NCI-H748 treated with DMSO at 0.1 percent for 48 hours (cell line): ENCODE results near the gene GPR39.

Experiments used
- DNase-seq: peaks from one replicate; lab custom pipeline; 2025; lab: John Stamatoyannopoulos, UW

The GPR39 gene

DNA sequence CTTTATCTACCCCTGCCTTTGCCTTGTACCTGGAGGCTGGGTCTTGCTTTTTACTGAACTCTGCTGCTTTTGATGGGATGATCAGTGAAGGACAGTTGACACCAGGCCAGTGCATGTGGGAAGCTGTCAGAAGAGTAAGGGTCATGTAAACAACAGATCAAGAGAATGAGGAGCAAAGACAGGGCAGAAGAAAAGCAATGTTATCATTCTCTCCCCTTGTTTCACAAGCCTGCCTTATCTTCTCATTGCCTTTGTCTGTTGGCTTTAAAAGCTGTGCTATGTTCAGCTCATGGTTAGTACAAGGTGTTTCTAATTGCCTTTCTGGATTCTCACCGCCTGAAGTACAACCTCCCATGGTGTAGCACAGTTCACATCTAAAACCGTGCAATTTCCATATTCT, 225.8 kb downstream of the GPR39 start:
- DNase-seq = no peak

DNA sequence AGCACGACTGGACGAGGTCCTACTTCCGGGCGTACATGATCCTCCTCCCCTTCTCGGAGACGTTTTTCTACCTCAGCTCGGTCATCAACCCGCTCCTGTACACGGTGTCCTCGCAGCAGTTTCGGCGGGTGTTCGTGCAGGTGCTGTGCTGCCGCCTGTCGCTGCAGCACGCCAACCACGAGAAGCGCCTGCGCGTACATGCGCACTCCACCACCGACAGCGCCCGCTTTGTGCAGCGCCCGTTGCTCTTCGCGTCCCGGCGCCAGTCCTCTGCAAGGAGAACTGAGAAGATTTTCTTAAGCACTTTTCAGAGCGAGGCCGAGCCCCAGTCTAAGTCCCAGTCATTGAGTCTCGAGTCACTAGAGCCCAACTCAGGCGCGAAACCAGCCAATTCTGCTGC, 228.6 kb downstream of the GPR39 start:
- DNase-seq = no peak

DNA sequence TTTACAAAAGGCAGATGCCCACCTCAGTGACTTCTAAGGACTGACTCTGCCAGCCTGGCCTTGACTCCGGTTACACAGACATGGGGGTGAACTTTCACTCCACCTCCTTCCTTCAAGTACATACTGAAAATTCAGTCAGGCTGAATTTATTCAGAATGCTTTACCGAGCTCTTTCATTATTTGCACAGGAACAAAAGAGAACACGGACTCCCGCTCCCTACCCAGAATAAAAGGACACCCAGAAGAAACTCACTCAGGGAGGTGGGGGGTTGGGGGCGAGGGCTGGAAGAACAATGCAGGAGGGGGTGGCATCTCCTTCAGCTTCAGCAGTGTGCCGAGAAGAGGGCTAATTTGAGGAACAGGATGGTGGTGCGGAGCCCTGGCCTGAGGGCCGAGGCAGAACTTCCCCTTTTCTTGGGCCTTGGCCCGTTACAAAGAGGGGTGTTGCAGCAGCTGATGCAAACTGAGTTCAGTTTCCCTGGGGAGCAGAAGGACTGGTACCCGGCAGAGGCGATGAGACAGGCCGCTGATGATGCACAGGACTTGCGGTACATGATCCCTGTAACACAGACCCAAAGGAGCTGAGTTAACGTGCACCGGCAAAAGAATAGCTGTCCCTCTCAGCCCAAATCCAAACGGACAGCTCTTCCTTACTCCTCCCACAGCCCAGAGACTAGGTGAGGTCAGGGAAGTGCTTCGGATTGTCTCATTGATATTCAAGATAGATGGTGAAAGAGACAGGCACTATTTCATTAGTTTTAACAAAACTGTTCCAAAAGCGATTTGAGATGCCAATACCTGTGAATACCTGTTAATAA, 229.3 kb downstream of the GPR39 start:
- DNase-seq = no peak

GRCh38 chr2:132646540-132647108, 230.0 kb downstream of the GPR39 start:
- no peak for DNase-seq

GRCh38 chr2:132651115-132652045, 234.8 kb downstream of the GPR39 start:
- peak; percentile 30 for DNase-seq

- no peak for DNase-seq
Measured at GRCh38 chr2:132652474-132652873, 235.9 kb downstream of the GPR39 start.

GRCh38 chr2:132654335-132654734, 237.7 kb downstream of the GPR39 start:
- DNase-seq = no peak

DNA sequence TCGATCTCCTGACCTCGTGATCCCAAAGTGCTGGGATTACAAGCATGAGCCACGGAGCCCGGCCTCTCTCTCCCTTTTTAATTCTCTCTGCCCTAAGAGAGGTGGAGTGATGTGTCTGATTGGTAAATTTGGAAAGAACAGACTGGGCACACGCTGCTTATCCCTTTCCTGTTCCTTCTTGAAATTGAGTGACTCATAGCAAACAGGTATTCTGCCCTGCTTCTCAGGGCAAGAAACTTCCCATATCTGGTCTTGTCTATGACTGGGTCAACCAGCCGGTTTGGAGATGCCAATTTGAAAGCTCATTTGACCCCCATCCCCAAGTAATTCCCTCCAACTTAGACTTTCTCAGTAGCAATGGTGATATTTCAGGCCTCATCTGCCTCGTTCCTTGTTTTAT, 238.4 kb downstream of the GPR39 start:
- no peak for DNase-seq

GRCh38 chr2:132656266-132656975, 239.8 kb downstream of the GPR39 start:
- DNase-seq = no peak

DNA sequence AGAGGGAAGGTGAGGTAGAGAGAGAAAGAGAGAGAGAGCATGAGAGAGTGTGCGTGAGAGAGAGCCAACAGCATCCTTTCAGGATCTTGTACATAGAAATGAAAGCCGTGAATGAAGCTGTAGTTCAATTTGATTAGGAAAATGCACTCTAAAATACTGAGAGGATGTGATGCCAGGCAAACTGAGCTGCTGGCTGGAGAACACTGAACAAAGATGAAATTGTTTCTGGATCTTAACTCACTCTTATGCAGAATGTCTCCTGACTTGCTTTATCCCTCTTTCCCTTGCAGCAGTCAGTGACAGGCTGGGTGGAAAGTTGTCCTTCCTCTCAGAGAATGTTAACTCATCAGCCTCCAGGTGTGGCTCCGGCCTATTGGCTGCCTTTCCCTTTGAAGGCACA, 242.7 kb downstream of the GPR39 start:
- DNase-seq = no peak

- no peak for DNase-seq
Measured at GRCh38 chr2:132662732-132663131, 246.1 kb downstream of the GPR39 start.

DNA sequence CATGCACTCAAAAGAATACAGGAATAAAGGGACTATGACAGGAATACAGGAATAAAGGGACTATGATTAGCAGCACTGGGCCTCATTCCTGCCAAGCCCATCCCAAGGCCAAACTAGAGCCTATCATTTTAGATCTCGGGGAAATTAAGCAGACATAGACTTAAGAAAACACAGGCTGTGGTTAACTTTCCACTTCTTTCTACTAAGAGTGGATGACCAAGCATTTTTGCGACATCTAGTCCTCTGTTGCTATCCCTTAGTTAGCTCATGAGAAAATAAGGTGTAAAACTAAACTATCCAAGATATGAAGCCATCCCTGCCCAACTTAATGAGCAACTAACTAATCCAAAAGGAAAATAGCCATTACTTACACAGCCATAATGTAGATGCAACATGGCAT, 247.5 kb downstream of the GPR39 start:
- DNase-seq = no peak

DNA sequence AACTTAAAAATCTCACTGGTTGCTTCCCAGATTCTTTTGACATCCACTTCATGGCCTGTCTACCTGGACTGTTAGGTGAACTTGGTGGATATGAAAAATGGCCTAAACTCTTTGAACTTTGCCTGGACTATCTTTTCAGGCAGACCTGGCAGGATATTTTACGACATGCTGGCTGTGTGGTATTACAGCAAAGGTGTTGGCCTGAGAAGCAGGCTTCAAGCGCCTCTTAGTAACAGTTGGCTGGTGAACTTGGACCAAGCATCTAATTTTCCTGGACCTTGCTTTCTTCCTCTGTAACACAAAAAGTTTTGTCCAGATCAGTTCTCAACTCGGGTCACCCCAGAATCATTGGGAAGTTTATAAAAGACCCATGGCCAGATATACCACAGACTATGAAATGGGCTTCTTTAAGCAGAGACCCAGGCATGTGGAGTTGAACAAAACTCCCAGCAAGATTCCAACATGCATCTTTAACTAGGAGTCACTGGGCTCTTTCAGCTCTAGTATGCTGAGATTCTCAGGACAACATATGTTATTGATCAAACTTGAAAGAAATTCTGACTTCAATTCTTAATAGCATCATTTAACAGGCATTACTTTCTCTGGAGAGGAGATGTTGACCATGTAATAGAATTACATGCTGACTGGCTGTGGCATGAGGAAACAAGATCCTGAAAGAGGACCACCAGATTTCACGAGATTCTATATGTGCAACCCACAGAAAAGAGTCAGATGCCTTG, 249.0 kb downstream of the GPR39 start:
- no peak for DNase-seq

- no peak for DNase-seq
Measured at GRCh38 chr2:132667706-132668105, 251.1 kb downstream of the GPR39 start.

DNA sequence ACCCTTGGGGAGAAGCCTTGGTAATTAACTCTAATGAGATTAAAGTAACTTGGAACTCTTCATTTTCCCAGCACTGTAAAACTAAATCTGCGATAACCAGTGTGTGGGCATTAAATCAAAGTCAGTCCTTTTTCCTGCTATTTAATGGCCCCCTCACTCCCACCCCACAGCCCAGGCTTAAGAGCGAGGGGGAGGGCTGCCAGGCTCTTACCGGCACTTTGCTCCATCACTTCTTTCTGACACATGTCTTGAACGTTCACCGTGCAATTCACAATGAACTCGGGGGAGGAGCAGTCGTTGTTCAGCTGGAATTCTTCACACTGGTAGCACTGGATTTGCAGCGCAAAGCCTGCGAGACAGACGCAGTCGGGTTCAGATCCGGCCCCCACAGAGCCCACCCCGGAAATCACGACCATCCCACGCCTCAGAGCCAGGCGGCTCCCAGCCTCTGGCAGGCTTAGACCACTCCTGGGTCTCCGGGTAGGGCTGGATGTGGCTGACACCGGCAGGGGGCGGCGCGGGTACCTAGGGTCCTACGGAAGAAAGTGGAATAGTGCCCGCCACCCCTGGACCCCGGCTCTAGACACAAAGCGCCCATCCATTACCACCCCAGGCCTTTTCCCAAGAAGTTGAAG, 251.7 kb downstream of the GPR39 start:
- no peak for DNase-seq

- peak; percentile 16 for DNase-seq
Measured at GRCh38 chr2:132668987-132669907, 252.6 kb downstream of the GPR39 start.

DNA sequence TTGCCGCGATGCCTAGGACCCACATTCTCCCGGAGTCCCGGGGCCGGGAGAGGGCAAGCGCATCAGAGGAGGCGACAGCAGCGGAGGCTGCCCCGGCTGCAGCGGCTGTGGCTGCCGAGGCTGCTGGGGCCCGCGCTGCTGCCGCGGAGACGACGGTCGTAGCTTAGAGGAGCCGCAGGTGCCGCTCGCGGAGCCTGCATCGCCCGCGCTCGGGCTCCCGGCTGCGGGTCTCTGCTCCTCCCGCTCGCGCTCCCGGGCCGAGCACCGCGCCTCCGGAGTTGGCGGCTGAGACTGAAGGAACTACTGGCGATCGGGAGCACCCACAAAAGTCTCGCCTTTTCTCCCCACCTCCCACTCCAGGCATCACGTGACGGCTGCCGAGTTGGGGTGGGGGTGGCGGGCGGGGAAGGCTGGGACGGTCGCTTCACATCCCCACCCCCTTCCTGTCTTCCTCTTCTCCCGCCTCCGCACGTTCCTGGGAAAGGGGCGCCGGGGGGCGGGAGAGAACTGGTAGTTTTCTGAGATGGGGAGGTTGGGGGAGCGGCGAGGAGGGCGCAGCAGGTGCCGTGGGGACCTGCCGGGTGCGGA, 253.4 kb downstream of the GPR39 start, which contains the start of gene LYPD1:
TSS of gene LYPD1 (minus strand) at position 298 of the 588 bp plus-strand sequence. CDS start at position 25, 273 bp downstream.
- DNase-seq = peak; percentile 28

GRCh38 chr2:132670496-132671150, 254.0 kb downstream of the GPR39 start:
- DNase-seq = no peak
